GM13977 (cell line): ENCODE measurements around the gene XKR7.

Experiments
- DNase-seq: peaks from one replicate; pipeline ENCODE4 v3.0.0; 2012; ENCODE audit warnings: low spot score
- in situ Hi-C: fragments of 300-500 bp; cut with MboI; formaldehyde crosslinking; loops from one replicate; pipeline ENCODE4 v1.12.0; 2022; ENCODE audit warnings: low sequenced_read_pairs, low pct_unique_long_range_greater_than_20kb, mixed read lengths, inconsistent platforms; ENCODE audit not compliant: unreplicated experiment
- TF ChIP-seq, protein P1 (sequence below): IDR thresholded peaks from 2 replicates; pipeline ENCODE4 v1.5.1; 2012; ENCODE audit warnings: mild to moderate bottlenecking, control low read depth; ENCODE audit not compliant: insufficient read depth; ENCODE audit errors: extremely low read depth, missing control alignments

Gene XKR7

DNA sequence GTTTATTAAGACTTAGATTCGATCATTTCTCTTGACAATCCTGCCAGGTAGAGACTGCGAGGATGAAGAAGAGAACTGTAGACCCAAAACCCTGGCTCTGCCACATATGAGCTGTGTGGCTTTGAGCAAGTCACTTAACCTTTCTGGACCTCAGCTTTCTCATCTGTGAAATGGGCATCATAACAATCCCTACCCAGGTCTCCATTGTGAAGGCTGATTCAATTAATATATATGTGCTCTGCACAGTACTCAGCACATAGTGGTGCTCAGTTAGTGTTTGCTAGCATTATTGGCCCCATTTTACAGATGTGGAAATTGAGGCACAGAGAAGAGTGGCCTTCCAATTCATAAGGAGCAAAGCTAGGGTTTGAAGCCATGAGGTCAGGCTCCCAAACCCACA, 7.9 kb downstream of the XKR7 start:
- TF ChIP-seq, protein P1, sequence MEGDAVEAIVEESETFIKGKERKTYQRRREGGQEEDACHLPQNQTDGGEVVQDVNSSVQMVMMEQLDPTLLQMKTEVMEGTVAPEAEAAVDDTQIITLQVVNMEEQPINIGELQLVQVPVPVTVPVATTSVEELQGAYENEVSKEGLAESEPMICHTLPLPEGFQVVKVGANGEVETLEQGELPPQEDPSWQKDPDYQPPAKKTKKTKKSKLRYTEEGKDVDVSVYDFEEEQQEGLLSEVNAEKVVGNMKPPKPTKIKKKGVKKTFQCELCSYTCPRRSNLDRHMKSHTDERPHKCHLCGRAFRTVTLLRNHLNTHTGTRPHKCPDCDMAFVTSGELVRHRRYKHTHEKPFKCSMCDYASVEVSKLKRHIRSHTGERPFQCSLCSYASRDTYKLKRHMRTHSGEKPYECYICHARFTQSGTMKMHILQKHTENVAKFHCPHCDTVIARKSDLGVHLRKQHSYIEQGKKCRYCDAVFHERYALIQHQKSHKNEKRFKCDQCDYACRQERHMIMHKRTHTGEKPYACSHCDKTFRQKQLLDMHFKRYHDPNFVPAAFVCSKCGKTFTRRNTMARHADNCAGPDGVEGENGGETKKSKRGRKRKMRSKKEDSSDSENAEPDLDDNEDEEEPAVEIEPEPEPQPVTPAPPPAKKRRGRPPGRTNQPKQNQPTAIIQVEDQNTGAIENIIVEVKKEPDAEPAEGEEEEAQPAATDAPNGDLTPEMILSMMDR: no peak
- no peak for DNase-seq
- in situ Hi-C loops: no loop called here

DNA sequence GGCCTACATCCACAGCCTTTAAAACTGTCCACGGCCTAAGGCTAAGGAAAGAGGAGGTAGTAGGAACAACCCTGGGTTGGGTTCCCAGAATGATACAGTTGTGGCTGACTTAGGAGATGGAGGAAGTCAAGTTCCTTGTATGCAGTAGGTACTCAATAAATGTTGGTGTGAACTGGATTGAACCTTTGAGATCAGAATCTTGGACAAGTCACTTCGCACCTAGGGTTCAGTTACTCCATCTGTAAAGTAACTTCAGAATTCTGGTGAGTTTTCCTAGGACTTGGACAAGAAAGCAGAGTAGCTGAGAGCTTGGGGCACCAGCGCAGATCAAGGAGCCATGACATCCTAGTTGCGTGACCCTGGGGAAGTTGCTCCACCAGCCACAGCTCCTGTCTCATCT, 9.1 kb downstream of the XKR7 start:
- DNase-seq: no peak

DNA sequence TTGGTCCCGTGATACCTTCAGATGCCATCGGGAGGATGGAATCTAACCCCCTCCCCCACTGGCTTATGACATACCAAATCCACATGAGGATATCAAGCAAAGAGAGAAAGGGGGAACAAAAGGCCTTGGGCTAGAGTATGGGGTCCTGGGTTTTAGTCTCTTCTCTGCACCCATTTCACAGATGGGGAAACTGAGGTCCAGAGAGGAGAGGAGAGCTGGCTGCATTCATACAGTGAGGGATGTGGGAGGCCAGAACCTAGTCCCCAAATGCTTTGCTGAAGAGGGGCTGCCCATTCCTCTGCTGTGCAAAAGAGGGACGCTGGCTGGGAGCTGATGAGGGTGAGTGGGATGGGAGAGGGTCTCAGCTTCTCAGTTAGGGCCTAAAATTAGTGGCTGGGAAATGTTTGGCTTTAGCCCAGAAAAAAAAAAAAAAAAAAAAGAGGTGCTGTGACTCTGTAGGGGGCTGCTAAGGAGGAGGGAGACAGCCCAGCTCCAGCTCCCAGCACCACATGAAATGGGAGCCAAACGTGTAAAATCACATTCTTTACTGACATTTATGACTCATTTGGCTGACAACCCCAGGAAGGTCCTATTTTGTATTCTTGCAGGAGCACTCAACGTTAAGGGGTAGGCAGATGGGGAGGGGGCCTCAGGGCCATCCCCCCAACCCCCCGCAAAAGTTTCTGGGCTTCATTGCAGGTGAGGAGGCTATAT, 11.9 kb downstream of the XKR7 start:
- no peak for DNase-seq
- TF ChIP-seq, protein P1: no peak
- in situ Hi-C loops: no loop called here

More for the DNA sequence above, 9.1 kb downstream of the XKR7 start:
- in situ Hi-C loops: no loop called here
- TF ChIP-seq, protein P1: no peak

DNA sequence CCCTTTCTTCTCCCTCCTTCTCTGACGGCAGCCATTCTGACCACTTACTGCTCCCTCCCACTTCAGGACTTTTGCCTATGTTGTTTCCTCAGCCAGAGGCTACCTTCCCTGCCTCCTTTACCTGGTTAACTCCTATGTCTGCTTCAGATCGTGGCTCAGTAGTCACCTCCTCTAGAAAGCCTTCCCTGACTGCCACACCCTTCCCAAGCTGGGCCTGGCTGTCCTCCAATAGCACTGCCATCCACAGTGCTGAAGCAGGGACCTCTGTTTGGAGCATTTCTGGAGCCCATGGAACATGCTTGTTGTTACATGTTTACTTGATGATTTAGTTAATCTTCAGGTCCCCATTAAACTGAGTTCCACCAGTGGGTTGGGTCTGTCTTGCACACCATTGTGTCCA, 13.8 kb downstream of the XKR7 start:
- TF ChIP-seq, protein P1: no peak
- no peak for DNase-seq
- in situ Hi-C loops: no loop called here

DNA sequence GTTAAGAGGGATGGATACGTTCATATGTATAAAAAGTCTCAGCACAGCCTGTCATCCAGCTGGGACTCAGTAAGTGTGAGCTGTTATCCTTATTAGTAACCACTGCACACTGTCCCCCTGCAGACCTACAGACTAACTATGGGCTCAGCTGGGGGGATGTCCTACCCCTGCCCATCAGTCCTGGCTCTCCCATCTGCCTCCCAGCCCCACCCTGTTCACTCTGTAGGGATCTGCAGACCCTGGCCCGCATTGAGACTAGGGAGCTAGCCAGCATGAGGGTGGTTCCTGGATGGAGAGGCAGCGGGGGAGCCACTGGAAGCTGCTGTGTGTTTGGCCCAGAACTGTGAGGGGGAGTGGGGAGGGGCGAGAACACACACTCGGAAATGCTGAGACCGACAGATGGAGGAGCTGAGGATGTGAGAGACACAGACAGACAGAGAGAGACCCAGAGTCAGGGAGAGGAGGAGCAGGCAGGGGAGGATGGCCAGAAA, 17.1 kb downstream of the XKR7 start:
- no peak for DNase-seq
- in situ Hi-C loops: no loop called here
- TF ChIP-seq, protein P1: no peak

DNA sequence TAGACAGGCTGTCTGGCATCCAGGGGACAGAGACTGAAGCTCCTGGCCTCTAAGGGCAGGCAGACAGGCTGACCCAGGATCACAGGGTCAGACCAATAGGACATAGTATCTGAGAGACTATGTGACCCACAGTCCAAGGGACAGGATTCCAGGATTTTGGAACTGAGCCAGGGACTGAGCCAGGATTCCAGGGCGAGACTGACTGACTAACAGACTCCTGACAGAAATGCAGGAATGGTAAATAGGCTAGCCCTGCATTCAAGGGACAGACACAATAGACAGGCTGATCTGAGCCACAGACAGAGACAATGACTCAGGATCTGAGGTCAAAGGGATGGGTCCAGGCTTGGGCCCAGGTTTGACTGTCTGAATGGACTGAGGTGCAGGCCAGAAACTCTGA, 19.8 kb downstream of the XKR7 start:
- no peak for DNase-seq
- TF ChIP-seq, protein P1: no peak
- in situ Hi-C loops: no loop called here
